NCI-H2196 (cell line): ENCODE data around the gene DLGAP4.
"Not testable (repeated sequence)": the region's sequence is repeated elsewhere in the genome, so short reads cannot be mapped to it uniquely, and the experiment has no call there.

Experiments used
- DNase-seq: peaks from one replicate; lab custom pipeline; 2025; ENCODE audit not compliant: unreplicated experiment; lab: John Stamatoyannopoulos, UW

Gene DLGAP4

DNA sequence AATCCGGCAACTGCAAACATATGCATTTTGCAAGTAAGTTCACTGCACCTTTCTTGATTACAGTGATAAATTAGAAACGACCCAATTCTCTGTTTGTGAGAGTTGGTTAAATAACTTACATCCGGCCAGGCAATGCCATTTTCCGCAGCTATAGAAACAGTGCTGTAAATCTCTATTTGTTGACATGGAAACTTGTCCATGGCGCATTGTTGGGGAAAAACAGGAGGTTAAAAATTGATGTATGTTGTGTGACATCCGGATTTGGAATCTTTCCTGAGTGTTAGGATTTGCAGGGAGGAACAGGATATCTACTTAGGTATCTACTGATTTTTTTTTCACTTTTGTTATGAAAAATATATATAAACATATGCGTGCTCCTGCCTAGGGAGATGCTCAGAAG lies 66.5 kb downstream of the DLGAP4 start:
- no peak for DNase-seq

DNA sequence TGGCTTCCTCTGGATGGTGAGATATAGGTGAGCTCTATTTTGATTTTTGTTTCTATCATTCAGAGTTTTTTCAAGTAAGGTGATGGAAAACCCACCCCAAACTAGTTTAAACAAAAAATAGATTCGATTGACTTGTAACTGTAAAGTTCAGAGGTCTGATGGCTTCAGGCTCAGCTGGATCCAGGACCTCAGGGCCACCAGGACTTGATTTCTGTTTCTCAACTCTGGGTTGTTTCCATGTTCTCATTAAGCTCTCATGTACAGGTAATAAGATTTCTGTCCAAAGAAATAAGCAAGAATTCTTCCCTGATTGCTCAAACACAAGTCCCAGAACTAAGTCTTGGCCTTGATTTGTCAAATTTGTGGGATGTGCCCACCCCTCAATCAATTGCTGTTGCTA lies 67.0 kb downstream of the DLGAP4 start:
- no peak for DNase-seq

DNA sequence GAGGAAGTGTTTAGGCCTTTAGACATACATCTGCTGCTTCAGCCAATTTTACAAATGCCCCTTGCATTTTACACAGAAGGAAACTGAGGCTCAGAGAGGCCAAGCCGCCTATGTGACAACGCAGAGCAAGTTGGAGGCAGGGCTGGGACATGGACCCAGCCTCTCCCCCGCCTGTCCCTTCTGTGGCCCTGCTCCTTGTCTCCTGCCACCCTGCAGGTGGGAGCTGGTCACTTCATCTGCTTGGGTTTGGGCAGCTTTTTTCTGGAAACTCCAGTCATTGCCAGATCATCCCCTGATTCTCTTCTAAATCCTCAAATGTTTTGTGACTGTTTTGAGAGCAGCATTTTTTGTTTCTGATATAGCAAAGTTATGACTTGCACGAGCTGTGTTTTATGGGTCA lies 68.9 kb downstream of the DLGAP4 start:
- no peak for DNase-seq

DNA sequence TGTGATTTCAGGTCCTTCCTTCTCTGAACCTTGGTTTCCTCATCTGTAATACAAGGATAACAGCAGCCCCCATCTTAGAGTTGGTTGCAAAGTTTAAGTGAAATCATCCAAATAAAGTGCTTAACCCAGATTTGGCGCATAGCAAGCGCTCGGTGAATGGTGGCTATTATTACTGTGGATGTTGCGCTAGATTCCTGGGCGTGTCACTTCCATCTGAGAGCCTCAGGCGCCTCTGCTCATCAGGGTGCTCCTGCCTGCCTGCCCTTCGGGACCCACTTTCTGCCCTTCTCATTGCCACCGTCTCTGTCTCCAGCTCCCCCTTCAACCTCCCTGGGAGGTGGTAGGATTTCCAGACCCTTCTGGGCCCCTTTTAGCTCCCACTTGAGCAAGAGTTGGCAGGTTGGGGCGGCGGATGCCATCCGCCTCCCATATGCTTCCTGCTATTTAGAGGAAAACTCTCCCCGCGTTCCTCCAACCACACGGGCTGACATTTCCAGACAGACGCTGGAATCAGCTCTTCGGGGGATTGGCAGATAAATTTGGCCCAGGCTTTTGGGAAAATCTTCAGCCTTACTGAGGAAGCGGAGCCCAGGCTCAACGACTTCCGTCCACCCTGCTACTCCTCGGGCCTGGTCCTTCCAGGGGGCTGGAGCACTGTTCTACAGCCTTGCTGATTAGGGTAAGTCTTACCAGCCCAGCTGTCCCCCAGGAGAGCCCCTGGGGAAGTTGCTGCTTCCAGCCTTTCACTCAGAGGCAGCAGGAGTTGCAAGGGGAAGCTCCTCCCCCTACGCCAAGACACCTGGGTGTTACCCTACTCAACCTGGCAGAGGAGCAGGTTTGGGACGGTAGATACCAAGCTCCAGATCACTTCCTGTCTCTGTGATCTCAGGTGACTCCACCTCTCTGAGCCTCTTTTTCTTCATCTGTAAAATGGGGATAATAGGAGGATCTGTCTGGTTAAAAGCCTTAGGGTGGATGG lies 71.5 kb downstream of the DLGAP4 start:
- no peak for DNase-seq

DNA sequence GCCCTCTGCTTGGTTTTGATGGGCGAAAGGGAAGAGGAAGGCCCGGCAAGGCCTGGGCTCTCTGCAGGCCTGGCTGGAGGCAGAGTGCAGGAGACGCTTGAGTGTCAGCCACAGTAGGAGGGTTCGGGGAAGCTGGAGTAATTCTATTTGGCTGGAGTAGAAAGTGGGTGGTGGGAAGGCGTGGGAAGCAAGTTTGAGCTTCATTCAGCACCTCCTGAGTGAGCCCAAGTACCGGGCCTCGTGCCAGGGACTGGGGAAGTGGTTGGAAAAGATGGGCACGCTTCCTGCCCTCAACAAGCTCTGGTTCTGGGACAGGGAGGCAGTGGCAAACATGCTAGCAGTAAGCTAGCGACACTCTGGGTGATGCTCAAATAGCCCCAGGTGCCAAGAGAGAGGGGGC lies 72.5 kb downstream of the DLGAP4 start:
- no peak for DNase-seq

DNA sequence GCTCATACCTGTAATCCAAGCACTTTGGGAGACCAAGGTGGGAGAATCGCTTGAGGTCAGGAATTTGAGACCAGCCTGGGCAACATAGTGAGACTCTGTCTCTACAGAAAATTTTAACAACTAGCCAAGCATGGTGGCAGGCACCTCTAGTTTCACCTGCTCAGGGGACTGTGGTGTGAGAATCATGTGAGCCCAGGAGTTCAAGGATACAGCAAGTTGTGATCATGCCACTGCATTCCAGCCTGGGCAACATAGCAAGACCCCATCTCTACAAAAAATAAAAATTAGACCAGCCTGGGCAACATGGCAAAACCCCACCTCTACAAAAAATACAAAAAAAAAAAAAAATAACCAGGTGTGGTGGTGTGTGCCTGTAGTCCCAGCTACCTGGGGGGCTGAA lies 73.8 kb downstream of the DLGAP4 start:
- DNase-seq = not testable (repeated sequence)

DNA sequence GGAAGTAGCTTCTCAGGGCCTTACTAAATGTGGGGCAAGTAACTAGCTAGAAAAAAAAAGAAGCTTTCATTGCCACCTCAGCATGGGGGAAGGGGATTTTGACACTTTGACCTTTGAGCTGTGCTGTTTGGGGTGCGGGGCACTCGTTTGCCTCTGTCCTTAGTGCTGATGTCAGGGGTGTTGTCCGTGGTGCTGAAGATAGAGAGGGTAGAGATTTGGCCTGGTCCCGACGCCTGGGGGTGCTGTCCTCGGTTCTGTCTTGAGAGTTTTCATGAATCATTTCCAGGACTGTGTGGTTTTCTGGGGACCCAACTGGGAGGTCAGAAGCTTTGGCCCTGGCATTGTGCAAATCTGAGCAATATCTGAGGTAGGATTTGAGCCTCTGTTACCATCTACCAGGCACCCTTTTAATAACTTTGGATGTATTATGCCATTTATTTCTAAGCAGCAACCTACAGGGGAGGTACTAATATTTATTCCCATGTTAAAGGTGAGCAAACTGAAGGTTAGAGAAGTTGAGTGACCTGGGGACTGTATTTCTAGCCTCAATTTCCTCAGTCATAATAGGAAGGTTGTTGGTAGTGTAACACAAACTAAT lies 78.0 kb downstream of the DLGAP4 start:
- no peak for DNase-seq

DNA sequence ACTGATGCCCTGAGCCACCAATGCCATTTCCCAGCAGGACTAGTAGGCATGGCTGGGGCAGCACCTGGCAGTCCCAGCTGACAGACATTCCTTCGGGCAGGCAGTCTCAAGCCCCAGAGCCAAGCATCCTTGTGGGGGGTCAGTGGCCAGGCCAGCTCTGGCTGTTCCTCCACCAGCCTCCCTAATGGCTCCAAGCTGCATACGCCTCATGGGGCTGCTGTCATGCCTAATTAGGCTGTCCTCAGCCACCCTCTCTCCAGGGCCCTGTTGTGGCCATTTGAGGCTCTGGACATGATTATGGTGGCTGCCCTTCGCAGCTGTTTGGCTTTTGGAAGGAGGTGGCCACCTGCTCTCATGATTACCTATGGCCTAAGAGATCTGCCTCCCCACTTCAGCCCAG lies 79.4 kb downstream of the DLGAP4 start:
- DNase-seq = no peak

DNA sequence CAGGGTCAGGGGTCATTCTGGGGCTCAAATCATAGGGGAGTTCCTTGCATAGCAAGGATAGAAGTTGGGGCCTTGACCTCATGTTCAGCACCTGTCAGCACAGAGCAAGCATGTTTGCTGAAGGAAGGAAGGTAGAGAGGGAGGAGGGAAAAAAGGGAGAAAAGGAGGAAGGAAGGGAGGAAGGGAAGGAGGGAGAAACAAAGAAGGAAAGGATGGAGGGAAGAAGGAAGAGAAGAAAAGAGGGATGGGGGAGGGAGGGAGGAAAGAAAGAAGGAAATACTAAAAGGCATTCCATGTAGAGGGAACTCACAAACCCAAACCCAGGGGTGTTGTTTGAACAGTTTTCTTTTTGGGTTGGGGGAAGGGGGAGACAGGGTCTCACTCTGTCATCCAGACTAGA lies 80.1 kb downstream of the DLGAP4 start:
- no peak for DNase-seq

DNA sequence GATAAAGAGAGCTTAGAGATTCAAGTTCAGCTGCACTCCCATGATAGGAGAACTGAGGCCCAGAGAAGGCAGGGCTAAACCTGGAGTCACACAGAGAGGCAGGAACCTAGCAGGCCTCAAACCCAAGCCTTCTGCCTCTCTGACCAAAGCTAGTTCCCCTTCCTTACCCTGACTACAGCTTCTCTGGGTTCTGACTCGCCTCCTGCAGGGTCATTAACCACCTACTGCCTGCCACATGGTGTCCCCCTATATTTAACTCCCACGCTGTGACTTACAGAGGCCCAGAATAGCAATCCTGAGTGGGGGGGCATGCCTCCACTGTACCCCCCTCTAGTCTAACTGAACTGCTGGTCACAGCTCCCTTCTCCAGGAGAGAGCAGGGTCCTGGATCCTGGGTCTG lies 84.1 kb downstream of the DLGAP4 start:
- DNase-seq = no peak

DNA sequence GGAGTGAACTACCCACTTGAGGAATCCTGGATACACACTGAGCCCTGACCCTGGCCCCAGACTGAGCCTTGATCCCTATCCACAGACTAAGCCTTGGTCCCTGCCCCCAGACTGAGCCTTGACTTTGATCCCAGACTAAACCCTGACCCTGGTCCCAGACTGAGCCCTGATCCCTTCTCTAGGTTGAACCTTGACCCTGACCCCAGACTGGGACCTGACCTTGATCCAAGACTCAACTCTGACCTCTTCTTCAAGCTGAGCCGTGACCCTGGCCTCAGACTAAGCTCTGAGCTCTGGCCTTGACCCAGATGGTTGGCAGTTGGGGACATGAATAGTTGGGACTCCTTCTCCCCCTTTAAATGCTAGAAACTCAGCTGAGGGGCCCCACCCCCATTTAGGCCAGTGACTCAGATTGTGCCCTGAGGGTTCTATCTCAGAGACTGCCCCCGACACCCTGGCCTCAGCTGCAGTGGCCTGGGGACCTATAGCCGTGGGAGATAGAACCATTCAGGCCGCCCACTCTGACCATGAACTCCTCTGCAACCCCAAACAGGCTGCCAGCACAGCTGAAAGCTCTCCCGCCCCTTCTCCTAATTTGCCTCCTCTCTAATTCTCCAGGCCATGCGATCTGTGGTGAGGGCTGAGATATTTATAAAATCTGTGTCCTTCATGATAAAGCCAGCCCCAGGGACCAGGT lies 84.7 kb downstream of the DLGAP4 start:
- DNase-seq = no peak

DNA sequence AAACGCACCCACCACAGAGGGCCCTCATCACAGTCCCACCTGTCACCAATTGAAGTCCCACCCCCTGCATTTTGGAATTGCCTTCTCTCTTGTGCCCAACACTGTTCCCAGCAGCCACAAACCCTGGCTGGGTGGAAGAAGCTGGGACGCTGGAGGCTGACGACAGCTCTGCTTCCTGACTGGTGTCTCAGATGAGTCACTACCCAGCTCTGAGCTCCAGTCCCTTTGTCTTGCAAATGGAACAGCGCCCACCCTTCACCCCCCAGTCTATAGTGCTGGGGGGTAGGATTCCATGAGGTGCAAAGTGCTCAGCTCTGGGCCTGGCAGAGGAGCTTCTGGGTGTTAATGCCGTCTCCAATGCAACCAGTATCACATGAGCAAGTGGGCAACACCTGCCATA lies 85.3 kb downstream of the DLGAP4 start:
- no peak for DNase-seq

DNA sequence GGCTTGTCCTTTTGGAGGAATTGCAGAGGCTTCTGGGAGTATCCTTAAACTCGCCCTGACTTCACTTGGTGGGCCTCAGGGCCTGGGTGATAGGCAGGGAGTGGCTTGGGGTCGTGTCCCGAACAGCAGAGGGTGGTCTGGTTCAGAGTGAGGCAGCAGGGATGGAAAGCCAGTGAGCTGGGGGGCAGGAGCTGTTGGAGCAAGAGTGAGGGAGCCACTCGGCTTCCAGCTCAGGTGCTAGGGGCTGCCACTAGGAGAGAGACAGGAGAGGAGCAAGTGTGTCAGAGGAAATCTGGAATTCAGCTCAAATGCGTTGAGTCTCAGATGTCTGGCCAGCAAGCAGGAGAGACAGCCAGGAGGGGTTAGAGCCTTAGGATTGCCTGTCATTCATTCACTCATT lies 85.8 kb downstream of the DLGAP4 start:
- no peak for DNase-seq

DNA sequence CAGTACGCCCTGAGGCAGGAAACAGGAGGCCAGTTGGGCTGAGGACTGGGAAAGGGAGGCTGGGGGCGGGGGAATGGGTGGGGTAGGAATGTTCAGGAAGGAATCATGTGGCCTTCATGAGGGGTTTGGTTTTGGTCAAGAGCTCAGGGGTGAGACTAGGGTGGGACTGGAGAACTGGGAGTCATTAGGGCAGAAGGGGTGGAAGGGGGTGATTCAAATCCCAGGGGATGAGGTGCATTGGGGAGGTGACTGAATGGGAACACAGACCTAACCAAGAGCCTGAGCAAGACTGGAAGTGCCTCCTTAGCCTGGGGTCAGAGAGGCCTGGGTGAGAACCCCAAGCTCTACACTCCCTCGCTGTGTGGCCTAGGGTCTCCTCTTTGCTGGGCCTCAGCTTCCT lies 86.8 kb downstream of the DLGAP4 start:
- DNase-seq = no peak

DNA sequence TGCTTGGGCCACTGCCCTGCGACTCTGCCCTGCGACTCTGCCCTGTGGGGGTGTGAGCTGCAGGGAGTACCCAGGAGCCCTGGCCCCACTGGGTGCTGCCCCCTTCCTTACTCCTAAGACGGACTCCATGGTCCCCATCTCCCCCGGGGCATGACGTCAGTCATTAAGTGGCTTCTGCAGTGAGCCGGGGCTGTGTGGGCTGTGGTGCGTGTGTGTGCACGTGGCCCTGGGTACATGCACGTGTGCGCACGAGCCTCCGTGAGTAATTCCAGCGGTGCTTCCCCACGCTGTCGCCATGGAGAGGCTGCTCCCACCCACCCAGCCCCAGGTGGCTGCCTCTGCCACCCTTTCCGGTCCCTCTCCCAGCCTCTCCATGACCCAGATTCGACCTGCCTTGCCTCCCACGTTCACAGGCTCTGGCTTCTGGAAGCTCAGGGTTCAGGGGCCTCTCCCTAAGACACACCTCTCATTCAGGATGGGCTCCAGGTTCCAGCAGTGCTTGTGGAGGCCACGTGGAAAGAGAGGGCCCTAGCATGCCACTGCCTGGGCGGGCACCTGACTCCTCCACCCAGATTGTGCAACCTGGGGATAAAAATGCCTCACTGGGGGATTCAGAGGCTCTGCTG lies 88.3 kb downstream of the DLGAP4 start:
- no peak for DNase-seq

DNA sequence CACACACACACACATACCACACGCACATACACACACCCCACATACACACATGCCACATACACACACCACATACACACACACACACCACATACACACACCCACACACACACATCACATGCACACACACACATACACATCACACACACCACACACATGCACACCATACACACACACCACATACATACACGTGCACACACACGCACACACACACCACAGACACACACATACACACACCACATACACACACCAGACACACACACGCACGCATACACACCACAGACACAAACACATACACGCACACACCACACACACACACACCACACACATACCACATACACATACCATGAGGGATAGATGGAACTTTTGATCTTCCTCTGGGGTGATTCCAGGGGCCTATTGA lies 90.2 kb downstream of the DLGAP4 start:
- DNase-seq = no peak

DNA sequence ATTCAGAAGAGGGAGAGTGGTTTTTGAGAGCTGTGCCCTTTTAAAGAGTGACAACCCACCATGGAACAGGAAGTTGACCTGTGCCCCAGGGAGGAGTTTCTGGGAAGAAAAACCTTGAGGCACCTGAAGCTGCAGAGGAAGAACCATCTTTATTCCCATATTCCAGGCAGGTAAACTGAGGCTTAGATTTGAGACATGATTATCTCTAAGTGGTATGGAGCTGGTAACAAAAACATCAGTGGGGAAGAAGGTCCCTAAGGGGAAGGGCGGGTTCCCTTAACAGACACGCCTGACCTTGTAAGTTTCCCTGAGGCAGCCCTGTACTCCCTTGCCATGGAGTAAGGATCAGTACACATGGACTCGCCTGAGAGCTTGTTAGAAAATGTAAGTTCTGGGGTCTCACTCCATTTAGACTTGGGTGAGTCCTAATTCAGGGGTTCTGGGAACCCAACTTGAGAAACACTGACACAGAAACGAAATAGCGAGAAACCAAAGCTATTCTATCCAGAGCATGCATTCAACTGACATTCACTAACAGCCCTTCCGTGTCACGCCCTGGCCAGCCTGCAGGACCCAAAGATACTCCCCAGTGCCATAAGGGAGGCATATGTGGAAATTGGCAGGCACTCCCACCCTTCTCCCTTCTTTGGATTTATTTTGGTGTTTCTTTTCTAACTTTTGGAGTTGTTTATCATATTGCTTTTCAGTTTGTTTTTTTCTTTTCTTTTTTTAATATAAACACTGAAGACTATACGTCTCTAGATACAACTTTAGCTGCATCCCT lies 90.9 kb downstream of the DLGAP4 start:
- no peak for DNase-seq

DNA sequence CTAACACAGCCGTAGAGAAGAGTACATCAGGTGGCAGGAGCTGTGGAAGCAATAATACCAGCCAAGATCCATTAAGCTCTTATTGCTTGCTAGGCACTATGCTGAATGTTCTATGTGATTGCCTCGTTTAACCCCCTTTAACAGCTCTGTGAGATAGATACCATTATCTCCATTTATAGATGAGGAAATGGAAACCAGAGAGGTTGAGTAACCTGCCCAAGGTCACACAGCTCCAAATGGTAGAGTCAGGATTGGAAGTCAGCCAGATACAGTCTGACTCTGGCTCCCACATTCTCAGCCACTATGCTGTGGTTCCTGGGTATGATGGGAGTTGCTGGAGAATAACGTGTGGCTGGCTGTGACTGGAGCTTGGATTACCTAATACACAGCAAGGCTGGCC lies 92.4 kb downstream of the DLGAP4 start:
- no peak for DNase-seq

DNA sequence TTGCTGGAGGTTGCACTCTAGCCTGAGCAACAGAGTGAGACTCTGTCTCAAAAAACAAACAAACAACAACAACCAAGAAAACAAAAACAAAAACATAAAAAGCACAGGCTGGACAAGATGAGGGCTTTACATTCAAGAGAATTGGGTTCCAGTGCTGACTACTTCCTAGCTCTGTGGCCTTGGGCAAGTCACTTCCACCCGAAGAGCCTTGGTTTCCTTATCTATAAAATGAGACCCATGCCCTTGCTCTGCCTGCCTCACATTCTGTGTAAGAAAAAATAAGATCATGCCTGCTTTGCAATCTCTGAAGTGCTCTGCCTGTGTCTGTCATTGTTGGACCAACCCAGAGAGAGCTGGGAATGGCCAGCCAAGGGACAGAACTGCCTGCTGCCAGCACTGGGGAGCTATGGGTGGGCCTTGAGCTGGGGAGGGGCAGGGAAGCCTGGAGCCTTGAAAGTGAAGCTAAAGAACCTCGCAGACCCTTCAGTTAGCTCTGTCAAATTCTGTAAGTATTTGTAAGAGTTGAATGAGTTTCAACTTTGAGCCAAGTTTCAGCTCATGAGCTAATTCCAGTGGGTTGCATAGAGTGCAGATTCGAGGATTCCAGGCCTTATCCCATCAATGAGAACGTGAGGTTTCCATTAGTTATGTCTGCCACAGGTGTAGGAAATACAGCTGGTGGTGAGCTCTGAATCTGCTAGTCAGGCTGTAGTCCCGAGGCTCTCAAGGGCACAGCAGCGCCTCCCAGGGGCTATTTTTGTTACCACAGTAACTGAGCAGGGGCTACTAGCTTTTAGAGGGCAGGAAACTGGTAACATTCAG lies 93.2 kb downstream of the DLGAP4 start:
- DNase-seq = peak; percentile 70

DNA sequence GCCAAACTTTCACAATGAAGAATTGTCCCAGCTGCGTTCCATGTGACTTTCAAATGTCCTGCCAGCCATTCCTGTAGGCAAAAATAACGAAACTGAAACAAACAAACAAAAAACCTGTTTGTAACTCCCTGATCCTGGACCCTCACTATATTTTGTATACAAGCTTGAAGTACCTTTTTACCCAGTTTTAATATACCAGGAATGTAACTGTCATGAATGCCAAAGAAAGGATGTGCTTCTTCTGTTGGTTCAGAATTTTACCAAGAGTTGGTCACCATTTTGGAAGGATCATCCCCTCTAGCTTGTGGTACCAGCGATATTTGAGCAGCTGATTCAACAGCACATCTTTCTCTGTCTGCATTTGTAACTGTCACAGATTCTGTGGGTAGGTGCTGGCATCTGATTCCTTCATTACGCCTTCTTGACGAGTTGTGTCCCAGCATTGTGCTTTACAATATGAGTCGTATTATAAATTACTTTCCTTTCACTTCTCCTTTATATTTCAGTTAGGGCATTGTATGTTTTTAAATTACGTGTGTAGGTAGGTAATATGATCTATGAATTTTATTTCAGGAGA lies 93.9 kb downstream of the DLGAP4 start:
- no peak for DNase-seq
